Thymus (tissue), 14 donors: ENCODE results near the gene RETNLB. TPM values are rescaled to one million over a fixed set of nuclear protein-coding genes. Genes with fewer than 3 reads are reported as not detected.

Experiments
- DNase-seq, 9 donors: peaks; one replicate each; pipeline ENCODE4 v3.0.0-alpha.2; 2013; ENCODE audit warnings: low spot score in 9 of 9, low read depth in 6 of 9, missing footprints in 1 of 9
- H3K27ac ChIP-seq, 2 donors: one replicate each; pipeline ENCODE4 v1.5.1; 2013; ENCODE audit warnings: control low read depth in 1 of 2, low read depth in 1 of 2, low read length in 1 of 2, mild to moderate bottlenecking in 1 of 2, moderate library complexity in 1 of 2
- H3K27me3 ChIP-seq, 2 donors: one replicate each; pipeline ENCODE4 v1.5.1; 2013; ENCODE audit warnings: low read length in 1 of 2; ENCODE audit not compliant: control insufficient read depth in 2 of 2, insufficient read depth in 1 of 2
- H3K36me3 ChIP-seq, 2 donors: one replicate each; pipeline ENCODE4 v1.5.1; 2013; ENCODE audit warnings: low read length in 1 of 2, mild to moderate bottlenecking in 1 of 2, moderate library complexity in 1 of 2; ENCODE audit not compliant: control insufficient read depth in 2 of 2, insufficient read depth in 2 of 2
- H3K4me1 ChIP-seq, 2 donors: one replicate each; pipeline ENCODE4 v1.5.1; 2013; ENCODE audit warnings: low read length in 2 of 2; ENCODE audit not compliant: control insufficient read depth in 2 of 2, insufficient read depth in 2 of 2
- H3K4me3 ChIP-seq, 2 donors: one replicate each; pipeline ENCODE4 v1.5.1; 2013; ENCODE audit warnings: low read length in 2 of 2, control low read depth in 1 of 2, mild to moderate bottlenecking in 1 of 2
- H3K9me3 ChIP-seq, 2 donors: one replicate each; pipeline ENCODE4 v1.5.1; 2013; ENCODE audit warnings: low read length in 1 of 2, mild to moderate bottlenecking in 1 of 2; ENCODE audit not compliant: control insufficient read depth in 2 of 2, insufficient read depth in 1 of 2
- WGBS: extraction: QIAGEN DNeasy Blood & Tissue Kit; methylation state at CpG from one replicate; pipeline ENCODE4 v1.1.7; 2013; 5-methylcytosine and 5-hydroxymethylcytosine counted together
- long read RNA-seq, 10 donors: transcript quantifications; one replicate each; lab custom pipeline, GENCODE V29; 2026
- polyA plus RNA-seq: library from polyadenylated mRNA; stranded (reverse); fragments of 200-250 nt; gene quantifications from one replicate; pipeline ENCODE4 v1.2.3, GENCODE V29; 2013
- total RNA-seq: library from RNA; stranded (reverse); fragments of 120-200 nt; gene quantifications from one replicate; pipeline ENCODE4 v1.2.4, GENCODE V29; 2013
- donor health status: healthy.

RETNLB gene
- total RNA-seq (not detected), polyA plus RNA-seq (0.09 TPM)
- long read RNA-seq, donor 1, result 0 reads
- long read RNA-seq, donor 2, result 0 reads
- long read RNA-seq, donor 3, partial matches to known transcripts, result 237 of 252 reads
- long read RNA-seq, donor 3, other reads (novel, unspliced or antisense), result 15 of 252 reads
- long read RNA-seq, donor 4, partial matches to known transcripts, result 21 of 108 reads
- long read RNA-seq, donor 4, other reads (novel, unspliced or antisense), result 87 of 108 reads
- long read RNA-seq, donor 5, result 0 reads
- long read RNA-seq, donor 6, result 0 reads
- long read RNA-seq, donor 7, result 0 reads
- long read RNA-seq, donor 8, result 0 reads
- long read RNA-seq, donor 9, result 0 reads
- long read RNA-seq, donor 10, result 0 reads

GRCh38 chr3:108757404-108757982 lies at the start of gene RETNLB:
Gene RETNLB, minus strand, starts transcription at chr3:108757410. Its CDS starts 225 bp downstream, at chr3:108757185.
- DNase-seq, result peak in 4 of 9 donors; percentile 37 to 73 (median 56)
- H3K36me3 ChIP-seq, result no peaks in the 10 kb centered on the region
- 9% methylated on average over 3 of the region's 3 CpGs for WGBS
- no peak within 1 kb of the TSS for H3K4me3 ChIP-seq
- peaks cover 35 to 36% of the 10 kb centered on the region in 2 donors for H3K4me1 ChIP-seq
- H3K9me3 ChIP-seq, result peaks cover 0 to 8% of the 10 kb centered on the region in 2 donors
- peak within 1 kb of the TSS; percentile 38 to 70 for H3K27ac ChIP-seq
- no peaks in the 10 kb centered on the region for H3K27me3 ChIP-seq

GRCh38 chr3:108806316-108806715 lies 49.1 kb upstream of the RETNLB start:
- WGBS, result 29% methylated on average over 4 of the region's 4 CpGs
- H3K36me3 ChIP-seq, result no peaks in the 10 kb centered on the region

GRCh38 chr3:108804966-108805365 lies 47.8 kb upstream of the RETNLB start:
- no peak for DNase-seq
- Histone ChIP-seq H3K4me3 (no peak overlapping the region), H3K4me1 (peaks cover 2 to 13% of the 10 kb centered on the region in 2 donors), H3K27me3 (no peaks in the 10 kb centered on the region), H3K9me3 (peaks cover 0 to 3% of the 10 kb centered on the region in 2 donors), H3K36me3 (no peaks in the 10 kb centered on the region), H3K27ac (no peak overlapping the region)
- WGBS, result 94% methylated on average over 4 of the region's 4 CpGs

More at GRCh38 chr3:108806316-108806715, 49.1 kb upstream of the RETNLB start:
- DNase-seq, result peak in 7 of 9 donors; percentile 54 to 83 (median 57)
- Histone ChIP-seq H3K27me3 (no peaks in the 10 kb centered on the region), H3K27ac (peak overlapping the region in 1 of 2 donors; percentile 78), H3K4me1 (peaks cover 2 to 13% of the 10 kb centered on the region in 2 donors), H3K4me3 (no peak overlapping the region), H3K9me3 (peaks cover 0 to under 1% of the 10 kb centered on the region in 2 donors)

GRCh38 chr3:108804437-108804836 lies 47.2 kb upstream of the RETNLB start:
- H3K9me3 ChIP-seq, result peaks cover 0 to 3% of the 10 kb centered on the region in 2 donors
- DNase-seq, result no peak
- WGBS, result 96% methylated on average over 2 of the region's 2 CpGs
- H3K27ac ChIP-seq, result no peak overlapping the region
- H3K36me3 ChIP-seq, result no peaks in the 10 kb centered on the region
- no peaks in the 10 kb centered on the region for H3K27me3 ChIP-seq
- H3K4me1 ChIP-seq, result peaks cover 2 to 13% of the 10 kb centered on the region in 2 donors
- H3K4me3 ChIP-seq, result no peak overlapping the region

GRCh38 chr3:108791473-108791872 lies 34.3 kb upstream of the RETNLB start:
- WGBS, result 51% methylated on average over 3 of the region's 3 CpGs
- H3K4me1 ChIP-seq, result no peaks in the 10 kb centered on the region
- H3K36me3 ChIP-seq, result no peaks in the 10 kb centered on the region
- H3K4me3 ChIP-seq, result no peak overlapping the region
- H3K9me3 ChIP-seq, result no peaks in the 10 kb centered on the region
- no peak for DNase-seq
- no peaks in the 10 kb centered on the region for H3K27me3 ChIP-seq
- H3K27ac ChIP-seq, result no peak overlapping the region

- Histone ChIP-seq H3K27ac (peak overlapping the region; percentile 70 to 74), H3K4me1 (peaks cover 26 to 36% of the 10 kb centered on the region in 2 donors), H3K9me3 (no peaks in the 10 kb centered on the region), H3K4me3 (peak overlapping the region in 1 of 2 donors; percentile 0), H3K27me3 (no peaks in the 10 kb centered on the region), H3K36me3 (no peaks in the 10 kb centered on the region)
- DNase-seq, result peak; percentile 64 to 93 (median 85)
- 3% methylated on average over 4 of the region's 4 CpGs for WGBS
These were observed 23.0 kb upstream of the RETNLB start for GRCh38 chr3:108780235-108780634.

GRCh38 chr3:108779496-108779895 lies 22.3 kb upstream of the RETNLB start:
- Histone ChIP-seq H3K4me3 (no peak overlapping the region), H3K27me3 (no peaks in the 10 kb centered on the region), H3K27ac (peak overlapping the region; percentile 22 to 70), H3K4me1 (peaks cover 26 to 36% of the 10 kb centered on the region in 2 donors), H3K36me3 (no peaks in the 10 kb centered on the region), H3K9me3 (no peaks in the 10 kb centered on the region)
- no peak for DNase-seq
- 96% methylated on average over 3 of the region's 3 CpGs for WGBS

GRCh38 chr3:108775649-108776048 lies 18.4 kb upstream of the RETNLB start:
- 100% methylated on average over 1 of the region's 1 CpG for WGBS
- Histone ChIP-seq H3K4me3 (no peak overlapping the region), H3K9me3 (no peaks in the 10 kb centered on the region), H3K4me1 (peaks cover 19 to 28% of the 10 kb centered on the region in 2 donors), H3K36me3 (no peaks in the 10 kb centered on the region), H3K27me3 (no peaks in the 10 kb centered on the region), H3K27ac (no peak overlapping the region)
- no peak for DNase-seq

GRCh38 chr3:108767253-108767652 lies 10.0 kb upstream of the RETNLB start:
- 35% methylated on average over 3 of the region's 3 CpGs for WGBS
- peak overlapping the region in 1 of 2 donors; percentile 69 for H3K27ac ChIP-seq
- no peaks in the 10 kb centered on the region for H3K27me3 ChIP-seq

More at GRCh38 chr3:108767253-108767652, 10.0 kb upstream of the RETNLB start:
- peak in 4 of 9 donors; percentile 29 to 68 (median 40) for DNase-seq
- Histone ChIP-seq H3K4me3 (no peak overlapping the region), H3K4me1 (peaks cover 13 to 21% of the 10 kb centered on the region in 2 donors), H3K9me3 (no peaks in the 10 kb centered on the region), H3K36me3 (no peaks in the 10 kb centered on the region)
